Skeletal muscle tissue (tissue), 4 donors: Measurements from ENCODE around the gene FSTL1. TPM values are rescaled to one million over a fixed set of nuclear protein-coding genes. Genes with fewer than 3 reads are reported as not detected.

ENCODE experiments used
- H3K27ac ChIP-seq: one replicate; pipeline ENCODE4 v1.7.0; 2013; ENCODE audit warnings: mild to moderate bottlenecking, low read depth, low read length, inconsistent platforms
- H3K27me3 ChIP-seq, 3 donors: one replicate each; pipeline ENCODE4 v1.7.0; 2013; ENCODE audit warnings: low read length in 3 of 3; ENCODE audit not compliant: control insufficient read depth in 3 of 3, insufficient read depth in 3 of 3
- H3K36me3 ChIP-seq, 3 donors: one replicate each; pipeline ENCODE4 v1.7.0; 2013; ENCODE audit warnings: low read length in 3 of 3; ENCODE audit not compliant: control insufficient read depth in 3 of 3, insufficient read depth in 3 of 3
- H3K4me1 ChIP-seq, 3 donors: one replicate each; pipeline ENCODE4 v1.7.0; 2013; ENCODE audit warnings: low read length in 3 of 3, mild to moderate bottlenecking in 3 of 3; ENCODE audit not compliant: control insufficient read depth in 3 of 3, insufficient read depth in 3 of 3
- H3K4me3 ChIP-seq, 3 donors: one replicate each; pipeline ENCODE4 v1.7.0; 2013; ENCODE audit warnings: low read length in 3 of 3
- H3K9ac ChIP-seq, 3 donors: one replicate each; pipeline ENCODE4 v1.7.0; 2013; ENCODE audit warnings: low read length in 3 of 3, mild to moderate bottlenecking in 3 of 3, moderate library complexity in 2 of 3, low read depth in 1 of 3
- H3K9me3 ChIP-seq, 3 donors: one replicate each; pipeline ENCODE4 v1.7.0; 2013; ENCODE audit warnings: low read length in 3 of 3; ENCODE audit not compliant: control insufficient read depth in 3 of 3
- total RNA-seq: library from RNA; depleted of rRNA; stranded (reverse); fragments of >200 nt; gene quantifications from one replicate; pipeline ENCODE4 v1.2.3, GENCODE V29; 2014
- donor health status: Osteomylitis.

Gene FSTL1
- total RNA-seq, 1 donor from 2014 or later, result 377 TPM

DNA sequence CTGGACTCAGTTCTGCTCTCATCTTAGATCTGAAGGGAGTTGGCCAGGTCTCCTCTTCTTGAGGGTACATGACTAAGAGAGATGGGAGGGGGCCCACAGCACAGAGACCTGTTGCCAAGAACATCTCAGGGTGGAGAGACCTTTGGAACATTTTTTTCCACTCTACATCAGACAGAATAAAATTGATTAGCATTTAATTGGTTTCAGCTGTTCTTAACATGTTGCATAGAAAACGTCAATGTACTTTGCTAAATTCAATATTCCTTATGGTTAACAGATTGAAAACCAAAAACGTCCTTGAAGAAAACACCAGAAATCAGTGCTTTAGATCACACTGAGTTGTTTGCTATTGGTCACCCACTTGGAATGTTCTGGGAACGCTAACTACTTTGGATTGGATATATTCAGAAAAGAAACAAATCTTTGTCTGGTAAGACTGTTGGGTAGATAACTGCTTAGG is 36.4 kb upstream of the FSTL1 start:
- Histone ChIP-seq H3K9me3 (no peaks in the 10 kb centered on the region), H3K36me3 (no peaks in the 10 kb centered on the region), H3K9ac (no peak overlapping the region), H3K27me3 (no peaks in the 10 kb centered on the region), H3K4me3 (no peak overlapping the region), H3K27ac (no peak overlapping the region), H3K4me1 (no peaks in the 10 kb centered on the region)

DNA sequence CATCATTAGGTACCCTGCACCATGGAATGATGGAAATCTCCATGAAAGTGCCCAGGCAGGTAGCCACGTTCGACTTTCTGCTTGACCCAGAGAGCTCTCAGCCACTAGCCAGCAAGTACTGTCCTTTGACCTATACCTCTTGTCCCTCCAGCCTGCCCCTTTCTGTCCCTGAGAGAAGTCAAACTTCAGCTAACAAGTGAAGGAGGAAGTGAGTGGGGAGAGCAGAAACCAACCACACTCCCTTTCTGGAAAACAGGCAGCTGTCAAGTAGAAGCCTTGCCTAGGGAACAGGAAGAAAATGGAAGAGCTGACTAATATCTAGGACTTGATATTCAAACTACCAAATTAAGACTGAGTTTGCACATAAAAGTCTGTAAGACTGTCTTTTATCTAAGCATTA is 30.3 kb upstream of the FSTL1 start:
- Histone ChIP-seq H3K4me3 (no peak overlapping the region), H3K36me3 (no peaks in the 10 kb centered on the region), H3K4me1 (no peaks in the 10 kb centered on the region), H3K9ac (no peak overlapping the region), H3K27ac (no peak overlapping the region), H3K27me3 (no peaks in the 10 kb centered on the region), H3K9me3 (no peaks in the 10 kb centered on the region)

DNA sequence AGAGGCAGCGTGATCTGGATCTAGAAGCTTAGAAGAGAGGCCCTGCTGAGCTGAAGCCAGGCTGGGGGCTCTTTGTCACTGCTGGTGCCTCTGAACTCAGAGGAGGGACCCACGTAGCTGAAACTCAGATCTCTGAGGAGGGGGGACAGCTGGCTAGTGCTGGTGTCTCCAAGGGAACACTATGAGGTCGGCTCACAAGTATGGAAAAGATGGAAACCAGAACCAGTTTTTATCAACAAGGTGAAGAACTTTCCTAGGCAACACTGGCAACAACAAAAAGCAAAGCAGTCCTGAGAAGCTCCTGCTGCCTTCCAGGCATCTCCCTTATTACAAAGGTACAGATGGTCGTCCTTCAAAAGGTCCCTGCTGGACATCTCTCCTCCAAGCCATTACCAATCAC is 27.0 kb upstream of the FSTL1 start:
- no peaks in the 10 kb centered on the region for H3K27me3 ChIP-seq
- H3K4me3 ChIP-seq, result no peak overlapping the region
- no peaks in the 10 kb centered on the region for H3K9me3 ChIP-seq
- no peak overlapping the region for H3K9ac ChIP-seq
- H3K36me3 ChIP-seq, result no peaks in the 10 kb centered on the region
- no peak overlapping the region for H3K27ac ChIP-seq
- no peaks in the 10 kb centered on the region for H3K4me1 ChIP-seq

DNA sequence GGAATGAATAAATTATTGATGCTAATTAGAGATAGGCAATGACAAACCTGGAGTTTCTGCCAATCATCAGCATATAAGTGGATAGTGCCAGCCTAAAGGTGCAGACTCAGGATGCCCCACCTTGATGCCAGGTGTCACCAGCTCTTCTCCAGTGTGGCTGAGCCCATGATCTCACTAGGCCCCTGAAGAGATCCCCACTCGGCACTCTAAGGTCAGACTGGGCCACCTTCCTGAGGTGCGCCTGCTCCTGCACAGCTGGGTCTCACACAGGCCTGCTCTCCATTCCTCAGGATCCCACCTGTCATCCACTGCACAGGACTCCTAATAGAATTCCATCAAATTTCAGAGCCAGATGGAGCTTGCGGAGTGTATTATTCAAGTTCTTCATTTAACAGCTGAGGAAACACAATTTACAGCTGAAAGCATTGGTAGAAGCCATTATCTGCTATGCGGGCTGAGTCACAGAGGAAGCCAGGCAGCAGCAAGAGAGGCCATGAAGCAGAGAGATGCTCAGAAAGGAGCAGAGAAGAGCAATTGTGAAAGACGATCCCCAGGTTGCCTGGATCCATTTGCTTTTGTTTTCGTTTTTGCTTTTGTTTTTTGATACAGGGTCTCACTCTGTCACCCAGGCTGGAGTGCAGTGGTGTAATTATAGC is 25.1 kb upstream of the FSTL1 start:
- peaks cover 0 to 3% (median 0%) of the 10 kb centered on the region in 3 donors for H3K27me3 ChIP-seq
- H3K9ac ChIP-seq, result no peak overlapping the region
- no peak overlapping the region for H3K27ac ChIP-seq
- no peaks in the 10 kb centered on the region for H3K4me1 ChIP-seq
- H3K9me3 ChIP-seq, result no peaks in the 10 kb centered on the region
- no peak overlapping the region for H3K4me3 ChIP-seq
- no peaks in the 10 kb centered on the region for H3K36me3 ChIP-seq

DNA sequence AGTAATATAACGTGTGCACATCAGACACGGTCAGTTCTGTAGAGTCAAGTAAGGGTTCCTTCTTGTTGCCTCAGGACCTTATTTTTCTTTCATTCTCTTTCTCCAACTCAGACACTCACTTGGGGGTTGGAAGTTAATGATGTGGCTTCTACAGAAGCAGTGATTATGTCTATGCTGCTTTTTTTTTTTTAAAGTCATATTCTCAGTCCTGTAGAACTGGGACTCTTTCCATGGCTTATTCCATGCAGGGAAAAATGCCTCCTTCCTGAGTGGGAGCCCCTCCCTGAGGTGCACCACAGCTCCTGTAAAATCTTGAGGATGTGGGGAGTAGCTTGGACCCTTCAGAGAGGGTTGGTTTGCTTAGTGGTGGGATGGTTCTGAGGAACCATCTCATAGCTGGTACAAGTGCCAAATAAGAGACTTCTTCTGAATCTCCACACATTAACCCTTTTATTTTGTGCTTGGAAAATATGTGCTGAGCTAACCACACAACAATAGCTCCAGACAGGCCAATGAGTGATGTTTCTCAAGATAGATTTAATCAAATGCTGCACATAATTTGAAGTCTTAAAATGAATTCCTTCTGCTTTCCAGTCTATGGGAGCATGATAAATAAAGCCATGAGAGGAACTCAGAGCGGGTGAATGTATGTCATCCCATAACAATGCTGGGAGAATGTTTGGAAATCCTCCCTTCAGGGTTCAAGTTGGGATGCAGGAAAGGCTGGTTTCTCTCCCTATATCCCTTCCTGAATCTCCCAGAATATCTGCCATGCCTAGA is 23.3 kb upstream of the FSTL1 start:
- no peak overlapping the region for H3K27ac ChIP-seq
- H3K9me3 ChIP-seq, result no peaks in the 10 kb centered on the region
- no peak overlapping the region for H3K4me3 ChIP-seq
- peaks cover 0 to 3% (median 0%) of the 10 kb centered on the region in 3 donors for H3K27me3 ChIP-seq
- no peak overlapping the region for H3K9ac ChIP-seq
- H3K4me1 ChIP-seq, result no peaks in the 10 kb centered on the region
- H3K36me3 ChIP-seq, result no peaks in the 10 kb centered on the region

DNA sequence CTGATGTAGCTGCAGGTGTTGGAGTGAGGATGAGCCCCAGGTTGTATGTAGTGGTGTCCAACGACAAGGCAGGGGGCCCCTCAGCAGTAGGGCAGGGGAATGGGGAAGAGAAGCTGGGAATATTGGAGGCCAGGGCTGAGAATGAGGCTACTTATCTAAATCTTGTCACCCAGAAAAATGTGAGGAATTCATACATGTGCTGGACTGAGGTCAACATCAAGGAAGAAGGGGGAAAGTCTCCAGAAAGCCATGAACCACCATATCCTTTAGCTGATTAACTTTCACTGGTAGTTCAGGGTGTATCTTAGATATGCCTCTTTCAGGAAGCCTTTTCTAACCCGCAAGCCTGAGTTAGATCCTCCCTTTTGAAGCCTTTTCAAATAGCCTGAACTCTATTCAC is 22.6 kb upstream of the FSTL1 start:
- no peak overlapping the region for H3K27ac ChIP-seq
- no peak overlapping the region for H3K9ac ChIP-seq
- H3K4me3 ChIP-seq, result no peak overlapping the region

DNA sequence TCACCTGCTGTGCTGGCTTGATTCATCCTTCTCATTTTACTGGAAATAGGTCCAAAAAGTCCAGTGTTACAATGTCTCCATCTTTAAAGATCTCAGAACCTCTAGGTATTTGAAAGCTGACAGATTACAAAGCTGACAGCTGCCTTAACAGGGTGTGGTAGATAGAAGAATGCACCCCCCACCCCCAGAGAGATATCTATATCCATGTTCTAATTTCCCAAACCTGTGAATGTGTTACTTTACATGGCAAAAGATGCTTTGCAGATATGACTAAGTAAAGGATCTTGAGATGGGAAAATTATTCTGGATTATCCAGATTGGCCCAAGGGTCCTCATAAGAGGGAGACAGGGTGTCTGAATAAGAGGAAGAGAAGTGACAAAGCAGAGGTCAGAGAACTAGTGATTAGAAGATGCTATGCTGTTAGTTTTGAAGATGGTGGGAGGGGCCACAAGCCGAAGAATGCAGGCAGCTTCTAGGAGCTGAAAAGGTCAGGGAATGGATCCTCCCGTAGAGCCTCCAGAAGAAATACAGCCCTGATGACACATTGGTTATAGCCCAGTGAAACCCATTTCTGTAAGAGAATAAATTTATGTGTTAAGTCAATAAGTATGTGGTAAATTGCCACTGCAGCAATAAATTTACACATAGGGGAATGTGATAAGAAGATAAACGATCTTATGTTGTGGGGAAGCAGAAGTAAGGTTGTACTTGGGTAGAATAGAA is 21.5 kb upstream of the FSTL1 start:
- Histone ChIP-seq H3K27ac (no peak overlapping the region), H3K27me3 (peaks cover 0 to 3% (median 0%) of the 10 kb centered on the region in 3 donors), H3K4me1 (no peaks in the 10 kb centered on the region), H3K4me3 (no peak overlapping the region), H3K9ac (no peak overlapping the region), H3K36me3 (no peaks in the 10 kb centered on the region), H3K9me3 (no peaks in the 10 kb centered on the region)

More for the DNA sequence above, 22.6 kb upstream of the FSTL1 start:
- no peaks in the 10 kb centered on the region for H3K36me3 ChIP-seq
- H3K27me3 ChIP-seq, result peaks cover 0 to 3% (median 0%) of the 10 kb centered on the region in 3 donors
- no peaks in the 10 kb centered on the region for H3K9me3 ChIP-seq
- H3K4me1 ChIP-seq, result no peaks in the 10 kb centered on the region

DNA sequence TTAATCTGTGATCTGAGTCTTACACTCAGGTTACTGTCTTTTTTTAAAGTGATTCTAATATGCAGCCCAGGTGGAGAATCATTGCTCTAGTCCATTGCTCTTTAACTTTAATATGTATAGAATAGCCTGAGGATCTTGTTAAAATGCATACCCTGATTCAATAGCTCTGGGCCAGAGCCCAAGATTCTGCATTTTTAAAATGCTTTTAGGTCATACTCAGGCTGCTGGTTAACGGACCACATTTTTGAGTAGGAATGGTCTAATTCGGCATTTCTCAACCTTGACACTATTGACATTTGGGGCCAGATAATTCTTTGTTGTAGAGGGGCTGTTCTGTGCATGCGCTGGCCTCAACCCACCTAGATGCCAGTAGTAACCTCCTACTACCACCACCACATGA is 20.9 kb upstream of the FSTL1 start:
- H3K4me1 ChIP-seq, result no peaks in the 10 kb centered on the region
- no peak overlapping the region for H3K27ac ChIP-seq
- H3K9me3 ChIP-seq, result no peaks in the 10 kb centered on the region
- H3K27me3 ChIP-seq, result peaks cover 0 to 3% (median 0%) of the 10 kb centered on the region in 3 donors
- H3K4me3 ChIP-seq, result no peak overlapping the region
- no peak overlapping the region for H3K9ac ChIP-seq
- H3K36me3 ChIP-seq, result no peaks in the 10 kb centered on the region

DNA sequence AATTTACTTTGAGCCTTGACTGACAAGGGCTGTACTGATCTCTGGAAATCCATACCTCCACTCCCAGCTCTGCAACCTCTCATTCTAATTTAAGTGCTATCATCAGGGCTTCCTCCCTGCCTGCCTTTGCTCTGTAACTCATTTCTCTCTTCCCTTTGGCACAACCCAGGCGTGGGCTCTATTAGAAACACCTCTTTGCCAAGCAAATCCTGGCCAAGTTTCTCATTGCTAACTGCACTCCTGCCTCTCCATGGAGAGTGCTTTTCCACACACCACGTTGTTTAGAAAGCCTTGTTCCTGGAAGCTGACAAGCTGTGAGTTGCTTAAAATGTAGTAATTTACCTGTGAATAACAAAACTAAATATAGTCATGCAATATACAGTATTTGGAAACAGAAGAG is 20.1 kb upstream of the FSTL1 start:
- Histone ChIP-seq H3K4me1 (no peaks in the 10 kb centered on the region), H3K27ac (no peak overlapping the region), H3K9ac (no peak overlapping the region), H3K9me3 (no peaks in the 10 kb centered on the region), H3K27me3 (peaks cover 0 to 3% (median 0%) of the 10 kb centered on the region in 3 donors), H3K36me3 (no peaks in the 10 kb centered on the region), H3K4me3 (no peak overlapping the region)

DNA sequence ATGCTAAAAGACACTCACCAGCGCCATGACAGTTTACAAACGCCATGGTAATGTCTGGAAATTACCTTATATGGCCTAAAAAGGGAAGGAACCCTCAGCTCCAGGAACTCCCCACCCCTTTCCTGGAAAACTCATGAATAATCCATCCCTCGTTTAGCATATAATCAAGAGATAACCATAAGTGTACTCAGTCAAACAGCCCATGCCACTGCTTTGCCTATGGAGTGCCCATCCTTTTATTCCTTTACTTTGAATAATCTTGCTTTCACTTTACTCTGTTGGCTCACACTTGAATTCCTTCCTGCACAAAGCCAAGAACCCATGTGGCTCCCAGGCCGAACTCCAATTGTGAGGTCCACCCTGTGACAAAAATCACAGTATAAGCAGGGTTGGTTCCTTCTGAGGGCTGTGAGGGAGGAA is 19.1 kb upstream of the FSTL1 start:
- Histone ChIP-seq H3K9me3 (no peaks in the 10 kb centered on the region), H3K27me3 (peaks cover 0 to 3% (median 0%) of the 10 kb centered on the region in 3 donors), H3K4me3 (no peak overlapping the region), H3K27ac (no peak overlapping the region), H3K9ac (no peak overlapping the region), H3K4me1 (no peaks in the 10 kb centered on the region), H3K36me3 (no peaks in the 10 kb centered on the region)
